SH-SY5Y (cell line): Measurements from ENCODE around the gene PTPRA.

Experiments
- GATA2 ChIP-seq: IDR thresholded peaks from 2 replicates; pipeline ENCODE4 v1.6.1; 2011; ENCODE audit warnings: mild to moderate bottlenecking, low read depth, low read length
- GATA3 ChIP-seq: IDR thresholded peaks from 2 replicates; pipeline ENCODE4 v1.6.1; 2011; ENCODE audit warnings: low read depth, mild to moderate bottlenecking, low read length, moderate library complexity

PTPRA gene

GRCh38 chr20:2890742-2891141 lies 17.5 kb downstream of the PTPRA start:
- TF ChIP-seq GATA2 (no peak), GATA3 (no peak)

GRCh38 chr20:2891343-2891742 lies 18.1 kb downstream of the PTPRA start:
- no peak for TF ChIP-seq GATA3
- no peak for TF ChIP-seq GATA2

- no peak for TF ChIP-seq GATA2
- no peak for TF ChIP-seq GATA3
Measured at GRCh38 chr20:2892376-2892775, 19.1 kb downstream of the PTPRA start.

- TF ChIP-seq GATA2 (no peak), GATA3 (no peak)
Measured at GRCh38 chr20:2894221-2894620, 20.9 kb downstream of the PTPRA start.

- TF ChIP-seq GATA2 (no peak), GATA3 (no peak)
Measured at GRCh38 chr20:2899243-2899642, 26.0 kb downstream of the PTPRA start.

- TF ChIP-seq GATA3 (no peak), GATA2 (no peak)
Measured at GRCh38 chr20:2900845-2901592, 27.7 kb downstream of the PTPRA start.

- TF ChIP-seq GATA3 (no peak), GATA2 (no peak)
Measured at GRCh38 chr20:2902291-2902690, 29.0 kb downstream of the PTPRA start.

GRCh38 chr20:2902818-2903217 lies 29.5 kb downstream of the PTPRA start:
- no peak for TF ChIP-seq GATA3
- TF ChIP-seq GATA2, result no peak

- TF ChIP-seq GATA2 (no peak), GATA3 (no peak)
Measured at GRCh38 chr20:2903686-2904085, 30.4 kb downstream of the PTPRA start.

GRCh38 chr20:2907519-2907918 lies 34.2 kb downstream of the PTPRA start:
- no peak for TF ChIP-seq GATA2
- TF ChIP-seq GATA3, result no peak

GRCh38 chr20:2909953-2910352 lies 36.7 kb downstream of the PTPRA start:
- no peak for TF ChIP-seq GATA3
- no peak for TF ChIP-seq GATA2

- TF ChIP-seq GATA3 (no peak), GATA2 (no peak)
Measured at GRCh38 chr20:2911200-2911599, 37.9 kb downstream of the PTPRA start.

GRCh38 chr20:2914160-2914559 lies 40.9 kb downstream of the PTPRA start:
- TF ChIP-seq GATA3, result no peak

GRCh38 chr20:2917266-2917665 lies 44.0 kb downstream of the PTPRA start:
- TF ChIP-seq GATA3, result no peak
- TF ChIP-seq GATA2, result no peak

GRCh38 chr20:2918096-2919049 lies 45.1 kb downstream of the PTPRA start:
- TF ChIP-seq GATA3 (no peak), GATA2 (no peak)
